ENCODE data around the gene PPL.

DNA sequence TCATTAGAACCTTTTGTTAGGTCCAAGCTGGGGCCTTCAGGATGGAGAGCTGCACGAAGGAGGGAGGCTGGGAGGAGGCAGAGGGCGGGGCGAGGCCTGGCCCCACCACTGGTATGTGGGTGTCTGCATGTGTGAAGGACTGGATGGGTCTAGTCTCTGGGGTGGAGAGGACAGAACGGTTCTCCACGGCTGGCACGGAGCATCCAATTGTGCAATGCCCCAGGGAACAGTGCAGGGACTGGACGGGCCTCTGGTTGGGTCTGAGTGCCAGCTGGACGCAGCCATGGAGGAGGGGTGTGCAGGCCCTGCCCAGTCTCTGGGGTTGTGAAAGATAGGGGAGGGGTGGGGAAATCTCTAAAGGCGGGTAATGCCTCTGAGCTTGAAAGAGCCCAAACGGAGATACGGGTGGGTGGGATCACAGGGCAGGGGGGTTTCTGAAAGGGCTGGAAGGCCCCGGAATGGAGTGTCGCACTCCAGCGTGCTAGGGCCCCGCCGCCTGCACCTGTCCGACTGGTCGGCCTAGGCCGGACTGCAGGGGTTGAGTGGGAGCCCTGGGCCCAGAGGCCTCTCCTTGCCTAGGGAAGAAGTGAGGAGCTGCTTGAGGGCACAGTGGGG, 1.6 kb downstream of the PPL start:
- TF ChIP-seq, protein P1, sequence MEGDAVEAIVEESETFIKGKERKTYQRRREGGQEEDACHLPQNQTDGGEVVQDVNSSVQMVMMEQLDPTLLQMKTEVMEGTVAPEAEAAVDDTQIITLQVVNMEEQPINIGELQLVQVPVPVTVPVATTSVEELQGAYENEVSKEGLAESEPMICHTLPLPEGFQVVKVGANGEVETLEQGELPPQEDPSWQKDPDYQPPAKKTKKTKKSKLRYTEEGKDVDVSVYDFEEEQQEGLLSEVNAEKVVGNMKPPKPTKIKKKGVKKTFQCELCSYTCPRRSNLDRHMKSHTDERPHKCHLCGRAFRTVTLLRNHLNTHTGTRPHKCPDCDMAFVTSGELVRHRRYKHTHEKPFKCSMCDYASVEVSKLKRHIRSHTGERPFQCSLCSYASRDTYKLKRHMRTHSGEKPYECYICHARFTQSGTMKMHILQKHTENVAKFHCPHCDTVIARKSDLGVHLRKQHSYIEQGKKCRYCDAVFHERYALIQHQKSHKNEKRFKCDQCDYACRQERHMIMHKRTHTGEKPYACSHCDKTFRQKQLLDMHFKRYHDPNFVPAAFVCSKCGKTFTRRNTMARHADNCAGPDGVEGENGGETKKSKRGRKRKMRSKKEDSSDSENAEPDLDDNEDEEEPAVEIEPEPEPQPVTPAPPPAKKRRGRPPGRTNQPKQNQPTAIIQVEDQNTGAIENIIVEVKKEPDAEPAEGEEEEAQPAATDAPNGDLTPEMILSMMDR (IDR thresholded peaks at IDR 0.05 in 2 of 3, conservative IDR thresholded peaks at IDR 0.05 in 1 of 3; ENCODE audit: borderline replicate concordance in 1 of 3, insufficient read depth in 1 of 3, low read depth in 2 of 3, low read length in 2 of 3): no peak
- TF ChIP-seq POLR2AphosphoS5 (IDR thresholded peaks at IDR 0.05; ENCODE audit: low read depth, low read length) (no peak), POLR2A (IDR thresholded peaks at IDR 0.05; ENCODE audit: borderline replicate concordance, extremely low read depth, insufficient read depth, insufficient read length) (no peak), EZH2 (IDR thresholded peaks at IDR 0.05) (no peak), CEBPB (IDR thresholded peaks at IDR 0.05; ENCODE audit: low read depth) (no peak), SIN3A (IDR thresholded peaks at IDR 0.05; ENCODE audit: low read depth) (no peak), ZNF274 (IDR thresholded peaks at IDR 0.05; ENCODE audit: low read depth, low read length) (no peak), JUND (IDR thresholded peaks at IDR 0.05) (no peak), EGR1 (IDR thresholded peaks at IDR 0.05; ENCODE audit: low read depth) (no peak), CBX3 (IDR thresholded peaks at IDR 0.05; ENCODE audit: low read depth) (no peak), TCF7L2 (IDR thresholded peaks at IDR 0.05; ENCODE audit: borderline replicate concordance, extremely low read depth, insufficient read depth, insufficient read length) (no peak), YY1 (IDR thresholded peaks at IDR 0.05; ENCODE audit: extremely low read depth, insufficient replicate concordance, low read depth, low read length) (no peak)
- TF ChIP-seq, protein P2, sequence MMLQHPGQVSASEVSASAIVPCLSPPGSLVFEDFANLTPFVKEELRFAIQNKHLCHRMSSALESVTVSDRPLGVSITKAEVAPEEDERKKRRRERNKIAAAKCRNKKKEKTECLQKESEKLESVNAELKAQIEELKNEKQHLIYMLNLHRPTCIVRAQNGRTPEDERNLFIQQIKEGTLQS (IDR thresholded peaks at IDR 0.05): no peak
- TF ChIP-seq, protein P3, sequence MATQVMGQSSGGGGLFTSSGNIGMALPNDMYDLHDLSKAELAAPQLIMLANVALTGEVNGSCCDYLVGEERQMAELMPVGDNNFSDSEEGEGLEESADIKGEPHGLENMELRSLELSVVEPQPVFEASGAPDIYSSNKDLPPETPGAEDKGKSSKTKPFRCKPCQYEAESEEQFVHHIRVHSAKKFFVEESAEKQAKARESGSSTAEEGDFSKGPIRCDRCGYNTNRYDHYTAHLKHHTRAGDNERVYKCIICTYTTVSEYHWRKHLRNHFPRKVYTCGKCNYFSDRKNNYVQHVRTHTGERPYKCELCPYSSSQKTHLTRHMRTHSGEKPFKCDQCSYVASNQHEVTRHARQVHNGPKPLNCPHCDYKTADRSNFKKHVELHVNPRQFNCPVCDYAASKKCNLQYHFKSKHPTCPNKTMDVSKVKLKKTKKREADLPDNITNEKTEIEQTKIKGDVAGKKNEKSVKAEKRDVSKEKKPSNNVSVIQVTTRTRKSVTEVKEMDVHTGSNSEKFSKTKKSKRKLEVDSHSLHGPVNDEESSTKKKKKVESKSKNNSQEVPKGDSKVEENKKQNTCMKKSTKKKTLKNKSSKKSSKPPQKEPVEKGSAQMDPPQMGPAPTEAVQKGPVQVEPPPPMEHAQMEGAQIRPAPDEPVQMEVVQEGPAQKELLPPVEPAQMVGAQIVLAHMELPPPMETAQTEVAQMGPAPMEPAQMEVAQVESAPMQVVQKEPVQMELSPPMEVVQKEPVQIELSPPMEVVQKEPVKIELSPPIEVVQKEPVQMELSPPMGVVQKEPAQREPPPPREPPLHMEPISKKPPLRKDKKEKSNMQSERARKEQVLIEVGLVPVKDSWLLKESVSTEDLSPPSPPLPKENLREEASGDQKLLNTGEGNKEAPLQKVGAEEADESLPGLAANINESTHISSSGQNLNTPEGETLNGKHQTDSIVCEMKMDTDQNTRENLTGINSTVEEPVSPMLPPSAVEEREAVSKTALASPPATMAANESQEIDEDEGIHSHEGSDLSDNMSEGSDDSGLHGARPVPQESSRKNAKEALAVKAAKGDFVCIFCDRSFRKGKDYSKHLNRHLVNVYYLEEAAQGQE (IDR thresholded peaks at IDR 0.05; ENCODE audit: low read depth): no peak
